ENCODE measurements around the gene BAG3. TPM values are rescaled to one million over a fixed set of nuclear protein-coding genes. Genes with fewer than 3 reads are reported as not detected.
"Not testable (repeated sequence)": the region's sequence is repeated elsewhere in the genome, so short reads cannot be mapped to it uniquely, and the experiment has no call there.

BAG3 gene
- total and polyA plus RNA-seq, 2 of the 4 experiments (the other 2 are of a cell fraction): 5.4 to 42.5 TPM

- Histone ChIP-seq H3K27me3 (ENCODE audit: control insufficient read depth, insufficient read depth, low read length) (no peaks in the 10 kb centered on the region), H4K8ac (ENCODE audit: low read depth in 2 of 2, low read length in 2 of 2) (no peak overlapping the region), H2AK5ac (ENCODE audit: low read depth, low read length) (no peak overlapping the region), H4K91ac (ENCODE audit: insufficient read depth, low read depth, low read length) (no peak overlapping the region; the same call in 1 of the 2 replicates), H3K4me3 (ENCODE audit: insufficient read depth, low read depth, low read length) (no peak overlapping the region), H3K27ac (ENCODE audit: insufficient read depth, low read length) (no peak overlapping the region), H3K4me2 (ENCODE audit: low read depth, low read length) (no peak overlapping the region), H3K18ac (ENCODE audit: low read depth, low read length) (no peak overlapping the region), H2AK9ac (replicated peaks; ENCODE audit: low read depth, low read length, poor library complexity) (no peak overlapping the region), H3K79me1 (ENCODE audit: low read depth in 1 of 2, low read length in 2 of 2) (peaks cover 3 to 81% of the 10 kb centered on the region in 2 experiments; a peak in 2 of 4 replicates), H3K14ac (replicated peaks; ENCODE audit: low read depth, low read length) (no peak overlapping the region), H2BK15ac (ENCODE audit: low read depth, low read length) (no peak overlapping the region), H3K4me1 (ENCODE audit: control insufficient read depth, insufficient read depth, low read length) (peaks cover 44% of the 10 kb centered on the region), H2AFZ (replicated peaks; ENCODE audit: low read length, poor library complexity) (no peak overlapping the region), H2BK20ac (ENCODE audit: low read depth, low read length) (no peak overlapping the region), H4K20me1 (ENCODE audit: insufficient read depth, low read length) (peaks cover 96% of the 10 kb centered on the region), H3K9me1 (ENCODE audit: insufficient read depth, low read length) (peaks cover 35% of the 10 kb centered on the region), H2BK5ac (ENCODE audit: low read depth, low read length, poor library complexity, severe bottlenecking) (peak overlapping the region; percentile 90), H3K36me3 (ENCODE audit: control insufficient read depth, insufficient read depth, low read length) (peaks cover 18% of the 10 kb centered on the region), H3K4ac (ENCODE audit: low read depth, low read length) (no peak overlapping the region), H3K23ac (ENCODE audit: low read depth, low read length) (0 out of 2 replicates have a peak overlapping the region, but pooled peaks have one; percentile 0), H3K9ac (ENCODE audit: low read depth, low read length) (no peak overlapping the region), H4K5ac (ENCODE audit: low read depth, low read length) (no peak overlapping the region), H3K9me3 (ENCODE audit: control insufficient read depth, insufficient read depth, low read length) (no peaks in the 10 kb centered on the region), H3K56ac (ENCODE audit: extremely low read depth, insufficient read depth, low read length) (no peak overlapping the region), H2BK120ac (ENCODE audit: low read depth, low read length) (no peak overlapping the region)
- dilution Hi-C loops (cut with HindIII; ENCODE audit: low sequenced_read_pairs, unreplicated experiment) (no loop called here), in situ Hi-C loops (cut with MboI; ENCODE audit: low sequenced_read_pairs) (no loop called here), intact Hi-C loops (cut with micrococcal nuclease) (no loop called here)
- BruUV-seq (replicated peaks): no TSS peak
- CTCF ChIA-PET: no interaction called here
- ATAC-seq (ENCODE audit: low read depth) (no peak), DNase-seq (no peak)
- POLR2A ChIA-PET (ENCODE audit: unreplicated experiment): no interaction called here
- no peak for TF ChIP-seq RFX5 (IDR thresholded peaks at IDR 0.05; ENCODE audit: low read depth, low read length)
- no peak for TF ChIP-seq RCOR1 (IDR thresholded peaks at IDR 0.05; ENCODE audit: insufficient replicate concordance, low read length)
- 93% methylated on average over 7 of the region's 10 CpGs; no CpG with 5 or more reads in 1 of the 2 experiments for WGBS, 2 experiments (ENCODE audit: extremely low coverage in 2 of 2, insufficient read length in 1 of 2)
Observed at GRCh38 chr10:119659951-119660350, 8.8 kb downstream of the BAG3 start.

- in situ Hi-C loops (cut with MboI; ENCODE audit: low sequenced_read_pairs); dilution Hi-C loops (cut with HindIII; ENCODE audit: low sequenced_read_pairs, unreplicated experiment); CTCF ChIA-PET: not testable (repeated sequence)
Observed at GRCh38 chr10:119662076-119662605, 11.0 kb downstream of the BAG3 start.

More at GRCh38 chr10:119662076-119662605, 11.0 kb downstream of the BAG3 start:
- H3K18ac ChIP-seq (ENCODE audit: low read depth, low read length); H3K4me3 ChIP-seq (ENCODE audit: insufficient read depth, low read depth, low read length); H4K8ac ChIP-seq (ENCODE audit: low read depth in 2 of 2, low read length in 2 of 2); H4K5ac ChIP-seq (ENCODE audit: low read depth, low read length); H2AK5ac ChIP-seq (ENCODE audit: low read depth, low read length); POLR2A ChIA-PET (ENCODE audit: unreplicated experiment); H2BK5ac ChIP-seq (ENCODE audit: low read depth, low read length, poor library complexity, severe bottlenecking); H3K27me3 ChIP-seq (ENCODE audit: control insufficient read depth, insufficient read depth, low read length); H4K91ac ChIP-seq (ENCODE audit: insufficient read depth, low read depth, low read length); H2BK120ac ChIP-seq (ENCODE audit: low read depth, low read length); DNase-seq; H3K9ac ChIP-seq (ENCODE audit: low read depth, low read length); ATAC-seq (ENCODE audit: low read depth); H3K9me3 ChIP-seq (ENCODE audit: control insufficient read depth, insufficient read depth, low read length); H2BK15ac ChIP-seq (ENCODE audit: low read depth, low read length); H3K27ac ChIP-seq (ENCODE audit: insufficient read depth, low read length); H2AK9ac ChIP-seq (replicated peaks; ENCODE audit: low read depth, low read length, poor library complexity); H2AFZ ChIP-seq (replicated peaks; ENCODE audit: low read length, poor library complexity); H2BK20ac ChIP-seq (ENCODE audit: low read depth, low read length); BruUV-seq (replicated peaks); intact Hi-C loops (cut with micrococcal nuclease); H3K36me3 ChIP-seq (ENCODE audit: control insufficient read depth, insufficient read depth, low read length); H3K23ac ChIP-seq (ENCODE audit: low read depth, low read length); H3K56ac ChIP-seq (ENCODE audit: extremely low read depth, insufficient read depth, low read length); H3K14ac ChIP-seq (replicated peaks; ENCODE audit: low read depth, low read length); H3K4me2 ChIP-seq (ENCODE audit: low read depth, low read length); H3K4ac ChIP-seq (ENCODE audit: low read depth, low read length): not testable (repeated sequence)
- Histone ChIP-seq H3K4me1 (ENCODE audit: control insufficient read depth, insufficient read depth, low read length) (peaks cover 42% of the 10 kb centered on the region), H3K79me1 (ENCODE audit: low read depth in 1 of 2, low read length in 2 of 2) (peaks cover 7 to 79% of the 10 kb centered on the region in 2 experiments; a peak in 2 of 4 replicates), H3K9me1 (ENCODE audit: insufficient read depth, low read length) (peaks cover 42% of the 10 kb centered on the region), H4K20me1 (ENCODE audit: insufficient read depth, low read length) (peaks cover 93% of the 10 kb centered on the region)
- no CpG with 5 or more reads among the region's 7 CpGs for WGBS, 2 experiments (ENCODE audit: extremely low coverage in 2 of 2, insufficient read length in 1 of 2)
